Measurements from ENCODE around the gene RABL3.

RABL3 gene

GRCh38 chr3:120756061-120756460, 13.7 kb upstream of the RABL3 start:
- H2AFZ ChIP-seq (ENCODE audit: low read depth, low read length): no peak overlapping the region
- H3K27ac ChIP-seq (ENCODE audit: low read length): no peak overlapping the region
- H3K79me2 ChIP-seq (ENCODE audit: low read length): peaks cover 11% of the 10 kb centered on the region
- no peak overlapping the region for H3K9ac ChIP-seq (ENCODE audit: low read length)
- H3K4me2 ChIP-seq (ENCODE audit: low read length): no peak overlapping the region
- TF ChIP-seq EZH2phosphoT487 (IDR thresholded peaks at IDR 0.05; ENCODE audit: low read depth) (no peak), CTCF (IDR thresholded peaks at IDR 0.05; ENCODE audit: low read depth, low read length) (no peak)
- no peaks in the 10 kb centered on the region for H3K27me3 ChIP-seq (ENCODE audit: low read depth, low read length)
- H3K9me3 ChIP-seq (ENCODE audit: insufficient read depth, low read length): no peaks in the 10 kb centered on the region
- peaks cover 22% of the 10 kb centered on the region for H3K36me3 ChIP-seq (replicated peaks; ENCODE audit: low read depth, low read length)
- no peaks in the 10 kb centered on the region for H3K4me1 ChIP-seq (ENCODE audit: low read length)
- no peak overlapping the region for H3K4me3 ChIP-seq (ENCODE audit: low read length)
- H4K20me1 ChIP-seq (ENCODE audit: insufficient read depth, low read length): no peaks in the 10 kb centered on the region; the same call in 1 of the 2 replicates

GRCh38 chr3:120753810-120754209, 11.5 kb upstream of the RABL3 start:
- Histone ChIP-seq H2AFZ (ENCODE audit: low read depth, low read length) (no peak overlapping the region), H3K79me2 (ENCODE audit: low read length) (peaks cover 20% of the 10 kb centered on the region), H4K20me1 (ENCODE audit: insufficient read depth, low read length) (no peaks in the 10 kb centered on the region; the same call in 1 of the 2 replicates), H3K27ac (ENCODE audit: low read length) (no peak overlapping the region), H3K4me2 (ENCODE audit: low read length) (no peak overlapping the region), H3K4me3 (ENCODE audit: low read length) (no peak overlapping the region), H3K9me3 (ENCODE audit: insufficient read depth, low read length) (no peaks in the 10 kb centered on the region), H3K9ac (ENCODE audit: low read length) (no peak overlapping the region), H3K36me3 (replicated peaks; ENCODE audit: low read depth, low read length) (peaks cover 29% of the 10 kb centered on the region), H3K4me1 (ENCODE audit: low read length) (no peaks in the 10 kb centered on the region), H3K27me3 (ENCODE audit: low read depth, low read length) (no peaks in the 10 kb centered on the region)
- TF ChIP-seq CTCF (IDR thresholded peaks at IDR 0.05; ENCODE audit: low read depth, low read length) (no peak), EZH2phosphoT487 (IDR thresholded peaks at IDR 0.05; ENCODE audit: low read depth) (no peak)

GRCh38 chr3:120752865-120753264, 10.5 kb upstream of the RABL3 start:
- H3K27ac ChIP-seq (ENCODE audit: low read length): no peak overlapping the region
- no peaks in the 10 kb centered on the region for H4K20me1 ChIP-seq (ENCODE audit: insufficient read depth, low read length)
- no peak overlapping the region for H3K4me3 ChIP-seq (ENCODE audit: low read length)
- H3K9ac ChIP-seq (ENCODE audit: low read length): no peak overlapping the region
- no peaks in the 10 kb centered on the region for H3K9me3 ChIP-seq (ENCODE audit: insufficient read depth, low read length)
- H2AFZ ChIP-seq (ENCODE audit: low read depth, low read length): no peak overlapping the region
- peaks cover 29% of the 10 kb centered on the region for H3K36me3 ChIP-seq (replicated peaks; ENCODE audit: low read depth, low read length)
- no peaks in the 10 kb centered on the region for H3K4me1 ChIP-seq (ENCODE audit: low read length)
- peaks cover 15% of the 10 kb centered on the region for H3K79me2 ChIP-seq (ENCODE audit: low read length)
- no peaks in the 10 kb centered on the region for H3K27me3 ChIP-seq (ENCODE audit: low read depth, low read length)
- H3K4me2 ChIP-seq (ENCODE audit: low read length): no peak overlapping the region
- TF ChIP-seq CTCF (IDR thresholded peaks at IDR 0.05; ENCODE audit: low read depth, low read length) (no peak), EZH2phosphoT487 (IDR thresholded peaks at IDR 0.05; ENCODE audit: low read depth) (no peak)

- H3K4me2 ChIP-seq (ENCODE audit: low read length): no peak overlapping the region
- TF ChIP-seq CTCF (IDR thresholded peaks at IDR 0.05; ENCODE audit: low read depth, low read length) (no peak), EZH2phosphoT487 (IDR thresholded peaks at IDR 0.05; ENCODE audit: low read depth) (no peak)
- peaks cover 18% of the 10 kb centered on the region for H3K79me2 ChIP-seq (ENCODE audit: low read length)
Measured at GRCh38 chr3:120752230-120752629, 9.9 kb upstream of the RABL3 start.

More at GRCh38 chr3:120752230-120752629, 9.9 kb upstream of the RABL3 start:
- no peaks in the 10 kb centered on the region for H3K27me3 ChIP-seq (ENCODE audit: low read depth, low read length)
- peaks cover 27% of the 10 kb centered on the region for H3K36me3 ChIP-seq (replicated peaks; ENCODE audit: low read depth, low read length)
- no peak overlapping the region for H3K9ac ChIP-seq (ENCODE audit: low read length)
- no peak overlapping the region for H2AFZ ChIP-seq (ENCODE audit: low read depth, low read length)
- H3K4me3 ChIP-seq (ENCODE audit: low read length): no peak overlapping the region
- no peaks in the 10 kb centered on the region for H3K4me1 ChIP-seq (ENCODE audit: low read length)
- no peaks in the 10 kb centered on the region for H4K20me1 ChIP-seq (ENCODE audit: insufficient read depth, low read length)
- H3K27ac ChIP-seq (ENCODE audit: low read length): no peak overlapping the region
- no peaks in the 10 kb centered on the region for H3K9me3 ChIP-seq (ENCODE audit: insufficient read depth, low read length)

Data from OCI-LY3 (cell line).